ENCODE data around the gene NFATC3. TPM values are rescaled to one million over a fixed set of nuclear protein-coding genes. Genes with fewer than 3 reads are reported as not detected.
A peak's percentile ranks its signal among the peaks of the same experiment; 100 is the strongest.

NFATC3 gene
- total and polyA plus RNA-seq, 2 of the 8 experiments (the other 6 are each of a cell fraction or from before 2014, with no cell fraction given), result 17.6 to 34.5 TPM

GRCh38 chr16:68264128-68265077 is 179.2 kb downstream of the NFATC3 start, which contains the start of gene SLC7A6 (continued):
- TF ChIP-seq MAX (IDR thresholded peaks at IDR 0.05) (peak; percentile 30; the same call in 1 of the 2 replicates), SP4 (IDR thresholded peaks at IDR 0.05; ENCODE audit: low read length) (no peak), SIRT6 (IDR thresholded peaks at IDR 0.05; ENCODE audit: low read length) (no peak), KDM4A (IDR thresholded peaks at IDR 0.05; ENCODE audit: low read depth, low read length, severe bottlenecking) (peak; percentile 89), CTCF (IDR thresholded peaks at IDR 0.05; ENCODE audit: control extremely low read depth in 1 of 3, insufficient read depth in 1 of 3, low read depth in 1 of 3, low read length in 3 of 3) (peak; percentile 61 to 69 (median 69)), CBX5 (IDR thresholded peaks at IDR 0.05; ENCODE audit: low read depth, low read length) (no peak), CREB1 (IDR thresholded peaks at IDR 0.05) (peak; percentile 64; the same call in 1 of the 2 replicates), HDAC6 (IDR thresholded peaks at IDR 0.05; ENCODE audit: low read depth, low read length) (no peak), ASH2L (IDR thresholded peaks at IDR 0.05; ENCODE audit: low read length) (peak; percentile 36), ZNF274 (IDR thresholded peaks at IDR 0.05; ENCODE audit: borderline replicate concordance, extremely low read depth, low read length) (no peak), CHD1 (IDR thresholded peaks at IDR 0.05; ENCODE audit: low read depth, low read length) (no peak), ATF2 (IDR thresholded peaks at IDR 0.05; ENCODE audit: low read length) (no peak), TBP (IDR thresholded peaks at IDR 0.05; ENCODE audit: low read depth, low read length) (peak; percentile 2; the same call in 1 of the 2 replicates), RAD21 (IDR thresholded peaks at IDR 0.05 in 1 of 2, conservative IDR thresholded peaks at IDR 0.05 in 1 of 2; ENCODE audit: low read depth in 2 of 2, low read length in 2 of 2) (peak in 1 of 2 experiments; percentile 41; a peak in 2 of 4 replicates)

Measured in H1 (cell line).